Superior temporal gyrus (tissue), 1 donor: ENCODE results near the gene DPY30.
A peak's percentile ranks its signal among the peaks of the same experiment; 100 is the strongest.
"Not testable (repeated sequence)": the region's sequence is repeated elsewhere in the genome, so short reads cannot be mapped to it uniquely, and the experiment has no call there.

Experiments used
- DNase-seq: peaks from one replicate; pipeline ENCODE4 v3.0.0-alpha.2; 2016; ENCODE audit errors: extremely low spot score

Gene DPY30

GRCh38 chr2:32039447-32040219 lies at the start of gene DPY30:
Gene DPY30, minus strand, starts transcription at chr2:32039805. Its CDS starts 349 bp downstream, at chr2:32039456.
- peak; percentile 96 for DNase-seq

DNA sequence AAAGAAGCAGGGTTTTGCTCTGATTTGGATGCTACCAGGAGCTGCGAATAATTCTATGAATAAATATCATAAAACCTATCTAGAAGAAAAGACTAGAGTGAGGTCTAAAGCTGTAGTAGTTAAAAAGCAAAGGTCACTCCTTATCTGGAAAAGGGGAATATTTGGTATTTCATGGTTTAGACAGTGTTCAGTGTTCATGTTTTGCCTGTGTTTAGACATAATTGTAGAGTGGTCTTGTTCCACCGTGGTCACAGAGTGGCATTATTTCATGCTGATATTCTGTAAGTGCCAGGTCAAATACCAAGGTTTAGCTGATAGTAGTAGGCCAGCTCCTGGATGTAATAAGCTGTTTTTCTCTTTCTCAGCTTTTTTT lies 34.5 kb upstream of the DPY30 start:
- DNase-seq, result no peak

DNA sequence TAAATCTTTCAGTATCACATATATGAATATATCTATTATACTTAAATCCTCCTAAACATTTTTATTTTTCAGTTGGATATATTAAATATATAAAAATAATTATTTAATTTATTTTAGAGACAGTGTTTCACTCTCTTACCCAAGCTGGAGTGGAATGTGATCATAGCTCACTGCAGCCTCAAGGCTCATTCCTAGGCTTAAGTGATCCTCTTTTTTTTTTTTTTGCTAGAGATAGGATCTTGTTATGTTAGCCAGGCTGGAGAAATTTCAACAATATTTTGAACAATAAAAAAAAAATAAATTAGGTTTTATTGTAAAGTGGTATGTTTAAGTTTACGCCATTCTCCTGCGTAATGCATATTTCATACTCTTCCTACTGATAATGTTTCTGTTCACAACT lies 27.9 kb upstream of the DPY30 start:
- DNase-seq, result no peak

- DNase-seq, result no peak
Observed at GRCh38 chr2:32064713-32065112, 25.1 kb upstream of the DPY30 start.

DNA sequence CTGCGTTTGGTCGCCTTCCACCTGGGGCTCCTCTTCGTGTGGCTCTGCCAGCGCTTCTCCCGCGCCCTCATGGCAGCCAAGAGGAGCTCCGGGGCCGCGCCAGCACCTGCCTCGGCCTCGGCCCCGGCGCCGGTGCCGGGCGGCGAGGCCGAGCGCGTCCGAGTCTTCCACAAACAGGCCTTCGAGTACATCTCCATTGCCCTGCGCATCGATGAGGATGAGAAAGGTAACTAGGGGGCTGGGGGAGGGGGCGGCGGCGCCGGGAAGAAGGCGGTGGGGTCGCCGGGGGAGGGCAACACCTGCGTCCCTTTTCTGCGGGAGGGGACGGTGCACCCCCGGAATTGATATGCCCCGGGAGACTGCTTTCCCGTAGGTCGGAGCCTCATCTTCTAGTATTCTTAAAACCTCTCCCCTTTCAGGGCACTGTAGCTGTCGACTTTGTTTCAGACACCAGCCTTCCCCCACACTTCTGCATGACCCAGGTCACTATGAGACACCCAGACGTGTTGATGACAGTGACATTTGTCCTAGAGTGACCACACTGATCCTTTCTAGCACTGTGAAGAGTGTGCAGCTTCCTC lies 24.5 kb upstream of the DPY30 start:
- no peak for DNase-seq

- DNase-seq, result peak; percentile 99
Observed at GRCh38 chr2:32063310-32064020, 23.9 kb upstream of the DPY30 start, which contains the start of gene SPAST. Gene SPAST, plus strand, starts transcription at chr2:32063556. Its CDS starts 276 bp downstream, at chr2:32063832.

GRCh38 chr2:32061973-32062861 lies 22.6 kb upstream of the DPY30 start:
- DNase-seq, result peak; percentile 62

GRCh38 chr2:32061430-32061829 lies 21.8 kb upstream of the DPY30 start:
- no peak for DNase-seq

GRCh38 chr2:32060266-32060665 lies 20.7 kb upstream of the DPY30 start:
- no peak for DNase-seq

DNA sequence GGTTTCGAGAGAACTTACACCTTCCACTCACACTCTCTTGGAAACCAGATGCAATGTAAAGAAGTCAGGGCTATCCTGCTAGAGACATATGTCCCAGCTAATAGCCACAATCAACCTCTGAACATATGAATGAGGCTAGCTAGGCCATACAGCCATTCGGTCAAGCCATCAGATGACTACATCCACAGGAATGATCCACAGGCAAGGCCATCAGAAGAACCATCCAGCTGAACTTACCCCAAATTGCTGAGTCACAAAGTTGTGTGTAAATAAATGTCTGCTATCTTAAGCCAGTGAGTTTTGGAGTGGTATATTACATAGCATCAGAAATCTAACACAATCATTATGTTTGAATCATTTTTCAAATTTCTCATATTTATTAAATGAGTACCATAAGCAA lies 18.5 kb upstream of the DPY30 start:
- DNase-seq, result no peak

DNA sequence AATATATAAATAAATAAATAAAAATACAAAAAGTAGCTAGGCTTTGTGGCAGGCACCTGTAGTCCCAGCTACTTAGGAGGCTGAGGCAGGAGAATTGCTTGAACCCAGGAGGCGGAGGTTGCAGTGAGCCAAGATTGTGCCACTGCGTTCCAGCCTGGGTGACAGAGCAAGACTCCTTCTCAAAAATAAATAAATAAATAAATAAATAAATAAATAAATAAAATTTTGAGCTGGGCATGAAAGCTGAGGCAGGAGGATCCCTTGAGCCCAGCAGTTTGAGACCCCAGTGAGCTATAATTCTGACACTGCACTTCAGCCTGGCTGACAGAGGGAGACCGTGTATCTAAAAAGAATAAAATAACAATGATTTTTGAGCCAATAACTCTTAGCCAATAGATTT lies 15.0 kb upstream of the DPY30 start:
- DNase-seq, result not testable (repeated sequence)

DNA sequence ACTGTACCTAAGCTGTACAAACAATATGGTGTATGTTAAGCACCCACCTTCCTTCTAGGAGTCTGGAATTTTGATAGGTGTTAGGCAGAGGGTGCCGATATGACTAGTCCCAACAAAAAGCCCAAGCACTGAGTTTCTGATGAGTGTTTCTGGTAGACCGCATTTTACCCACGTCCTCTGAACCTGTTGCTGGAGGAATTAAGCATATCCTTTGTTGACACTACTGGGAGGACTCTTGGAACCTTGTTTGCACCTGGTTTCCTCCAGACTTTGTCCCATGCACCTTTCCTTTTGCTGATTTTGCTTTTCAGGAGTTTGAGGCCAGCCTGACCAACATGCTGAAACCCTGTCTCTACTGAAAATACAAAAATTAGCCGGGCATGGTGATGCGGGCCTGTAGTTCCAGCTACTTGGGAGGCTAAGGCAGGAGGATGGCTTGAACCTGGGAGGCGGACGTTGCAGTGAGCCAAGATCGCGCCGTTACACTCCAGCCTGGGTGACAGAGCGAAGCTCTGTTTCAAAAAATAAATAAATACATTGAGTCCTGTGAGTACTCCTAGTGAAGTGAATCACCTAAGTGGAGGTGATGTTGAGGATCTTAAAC lies 12.3 kb upstream of the DPY30 start:
- no peak for DNase-seq

DNA sequence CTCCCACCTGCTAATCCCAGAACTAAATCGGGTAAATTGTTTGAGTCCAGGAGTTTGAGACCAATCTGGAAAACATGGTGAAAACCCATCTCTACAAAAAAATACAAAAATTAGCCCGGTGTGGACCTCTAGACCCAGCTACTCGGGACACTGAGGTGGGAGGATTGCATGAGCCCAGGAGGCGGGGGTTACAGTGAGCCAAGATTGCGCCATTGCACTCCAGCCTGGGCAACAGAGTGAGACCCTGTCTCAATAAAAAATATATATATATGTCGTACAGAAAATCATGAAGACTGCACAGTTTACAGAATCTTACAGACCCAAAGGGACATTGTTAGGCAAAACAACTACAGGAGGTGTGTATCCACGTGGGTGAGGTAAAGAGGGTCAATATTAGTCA lies 4.0 kb upstream of the DPY30 start:
- DNase-seq, result no peak

- not testable (repeated sequence) for DNase-seq
Observed at GRCh38 chr2:32034198-32034887, 5.3 kb downstream of the DPY30 start.

DNA sequence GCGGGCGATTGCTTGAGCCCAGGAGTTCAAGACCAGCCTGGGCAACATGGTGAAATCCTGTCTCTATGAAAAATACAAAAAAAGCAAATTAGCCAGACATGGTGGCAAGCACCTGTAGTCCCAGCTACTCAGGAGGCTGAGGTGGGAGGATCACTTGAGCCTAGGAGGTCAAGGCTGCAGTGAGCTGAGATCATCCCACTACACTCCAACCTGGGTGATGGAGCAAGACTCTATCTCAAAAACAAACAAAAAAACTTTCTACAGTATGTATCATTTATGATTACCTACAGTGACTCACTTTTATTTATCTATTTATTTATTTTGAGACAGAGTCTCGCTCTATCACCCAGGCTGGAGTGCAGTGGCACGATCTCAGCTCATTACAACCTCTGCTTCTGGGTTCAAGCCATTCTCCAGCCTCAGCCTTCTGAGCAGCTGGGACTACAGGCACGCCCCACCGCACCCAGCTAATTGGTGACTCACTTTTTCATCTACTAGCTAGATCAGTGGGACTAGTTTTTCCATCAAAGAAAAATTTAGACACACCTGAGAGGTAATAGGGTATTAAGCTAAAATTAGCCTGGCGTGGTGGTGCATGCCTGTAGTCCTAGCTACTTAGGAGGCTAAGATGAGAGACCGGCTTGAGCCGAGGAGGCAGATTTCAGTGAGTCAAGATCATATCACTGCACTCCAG lies 20.7 kb downstream of the DPY30 start:
- not testable (repeated sequence) for DNase-seq

DNA sequence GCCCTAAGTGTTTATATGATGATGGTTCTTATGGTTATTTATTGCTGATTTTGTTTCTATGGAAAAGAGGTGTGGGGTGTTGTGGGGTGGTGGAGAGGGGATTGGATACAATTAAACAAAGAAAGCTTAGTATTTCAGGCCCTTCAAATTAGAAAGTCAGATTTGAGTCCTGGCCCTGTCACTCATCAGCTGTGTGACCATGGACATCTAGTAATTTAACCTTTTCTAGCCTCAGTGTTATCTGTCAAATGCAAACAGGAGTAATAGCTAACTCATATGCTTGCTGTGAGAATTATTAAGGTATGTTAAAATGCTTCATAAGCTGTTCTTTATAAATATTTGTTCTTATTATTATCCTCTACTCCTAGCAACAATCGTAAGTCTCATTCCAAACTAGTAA lies 26.7 kb downstream of the DPY30 start:
- DNase-seq, result peak; percentile 26

- no peak for DNase-seq
Observed at GRCh38 chr2:32011485-32011960, 28.1 kb downstream of the DPY30 start.

- peak; percentile 92 for DNase-seq
Observed at GRCh38 chr2:32010670-32011484, 28.7 kb downstream of the DPY30 start, which contains the start of gene MEMO1. Gene MEMO1, minus strand, starts transcription at chr2:32011008. Its CDS starts 761 bp downstream, at chr2:32010247.

GRCh38 chr2:32010280-32010669 lies 29.3 kb downstream of the DPY30 start:
- not testable (repeated sequence) for DNase-seq
